RKO (cell line): Measurements from ENCODE around the gene RCE1.
"Not testable (repeated sequence)": the region's sequence is repeated elsewhere in the genome, so short reads cannot be mapped to it uniquely, and the experiment has no call there.

ENCODE experiments used
- DNase-seq: peaks from one replicate; pipeline ENCODE4 v3.0.0-alpha.2; 2016; ENCODE audit warnings: low spot score

Gene RCE1, protein sequence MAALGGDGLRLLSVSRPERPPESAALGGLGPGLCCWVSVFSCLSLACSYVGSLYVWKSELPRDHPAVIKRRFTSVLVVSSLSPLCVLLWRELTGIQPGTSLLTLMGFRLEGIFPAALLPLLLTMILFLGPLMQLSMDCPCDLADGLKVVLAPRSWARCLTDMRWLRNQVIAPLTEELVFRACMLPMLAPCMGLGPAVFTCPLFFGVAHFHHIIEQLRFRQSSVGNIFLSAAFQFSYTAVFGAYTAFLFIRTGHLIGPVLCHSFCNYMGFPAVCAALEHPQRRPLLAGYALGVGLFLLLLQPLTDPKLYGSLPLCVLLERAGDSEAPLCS

GRCh38 chr11:66842896-66843775 is at the start of gene RCE1:
TSS of gene RCE1 (plus strand) at chr11:66843441. CDS start at chr11:66843456, 15 bp downstream.
- DNase-seq: peak; percentile 89

DNA sequence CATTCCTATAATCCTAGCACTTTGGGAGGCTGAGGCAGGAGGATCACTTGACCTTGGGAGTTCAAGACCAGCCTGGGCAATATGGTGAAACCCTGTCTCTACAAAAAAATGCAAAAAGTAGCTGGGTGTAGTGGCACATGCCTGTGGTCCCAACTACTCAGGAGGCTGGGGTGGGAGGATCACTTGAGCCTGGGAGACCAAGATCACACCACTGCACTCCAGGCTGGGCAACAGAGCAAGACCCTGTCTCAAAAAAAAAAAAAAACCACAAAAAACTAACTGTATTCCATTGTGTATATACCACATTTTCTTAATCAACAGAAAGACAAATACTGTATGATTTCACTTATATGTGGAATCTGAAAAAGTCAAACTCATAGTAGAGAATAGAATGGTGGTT is 43.4 kb upstream of the RCE1 start:
- not testable (repeated sequence) for DNase-seq

GRCh38 chr11:66800720-66801428 is 42.4 kb upstream of the RCE1 start:
- no peak for DNase-seq

DNA sequence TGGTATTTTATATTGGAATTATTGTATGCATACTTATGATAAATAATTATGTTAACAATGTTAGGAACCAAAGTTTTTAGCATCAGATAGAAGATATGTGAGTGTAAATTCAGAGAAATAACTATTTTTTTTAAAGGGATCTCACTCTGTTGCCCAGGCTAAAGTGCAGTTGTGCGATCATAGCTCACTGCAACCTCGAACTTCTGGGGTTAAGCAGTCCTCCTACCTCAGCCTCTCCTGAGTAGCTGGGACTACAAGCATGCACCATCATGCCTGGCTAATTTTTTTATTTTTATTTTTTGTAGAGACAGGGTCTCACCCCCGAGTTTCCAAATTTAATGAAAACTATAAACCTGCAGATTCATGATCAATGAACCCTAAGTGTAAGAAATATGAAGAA is 33.6 kb upstream of the RCE1 start:
- DNase-seq: no peak

- no peak for DNase-seq
These were observed 32.6 kb upstream of the RCE1 start for GRCh38 chr11:66810576-66811185.

DNA sequence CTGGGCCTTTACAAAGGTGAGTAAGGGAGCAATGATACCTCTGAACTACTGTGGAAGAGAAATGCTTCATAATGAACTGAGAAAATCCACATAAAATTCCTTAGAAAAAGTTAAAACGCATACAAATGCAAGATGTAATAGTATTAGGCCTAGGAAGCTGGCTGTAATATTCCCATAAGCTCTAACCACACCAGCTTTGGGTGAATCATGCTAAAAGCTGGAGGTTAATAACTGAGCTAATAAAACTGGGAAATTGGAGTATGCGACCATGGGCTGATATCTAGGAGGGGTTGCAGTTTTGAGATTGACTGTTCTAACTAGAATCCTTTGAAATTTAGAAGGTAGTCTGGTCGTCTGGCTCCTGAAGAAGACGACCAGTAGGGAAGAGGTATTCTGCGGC is 28.6 kb upstream of the RCE1 start:
- DNase-seq: no peak

DNA sequence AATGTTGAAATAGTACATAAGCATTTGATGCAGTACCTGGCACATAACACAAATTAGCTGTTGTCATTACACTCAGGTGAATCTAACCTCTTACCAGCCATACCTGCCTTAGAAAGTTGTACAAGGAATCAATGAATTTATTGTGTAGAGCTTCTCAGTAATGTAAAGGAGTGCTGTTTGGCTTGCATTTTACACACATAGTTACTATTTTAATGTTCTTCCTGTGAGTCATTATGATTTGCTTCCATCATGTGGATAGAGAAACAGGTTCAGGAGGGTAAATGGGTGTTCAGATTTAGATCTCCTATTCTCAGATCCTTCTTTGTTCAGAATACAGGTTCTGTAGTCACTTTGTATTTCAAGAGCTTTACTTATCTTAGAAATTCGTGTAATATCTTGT is 27.6 kb upstream of the RCE1 start:
- DNase-seq: peak; percentile 27

DNA sequence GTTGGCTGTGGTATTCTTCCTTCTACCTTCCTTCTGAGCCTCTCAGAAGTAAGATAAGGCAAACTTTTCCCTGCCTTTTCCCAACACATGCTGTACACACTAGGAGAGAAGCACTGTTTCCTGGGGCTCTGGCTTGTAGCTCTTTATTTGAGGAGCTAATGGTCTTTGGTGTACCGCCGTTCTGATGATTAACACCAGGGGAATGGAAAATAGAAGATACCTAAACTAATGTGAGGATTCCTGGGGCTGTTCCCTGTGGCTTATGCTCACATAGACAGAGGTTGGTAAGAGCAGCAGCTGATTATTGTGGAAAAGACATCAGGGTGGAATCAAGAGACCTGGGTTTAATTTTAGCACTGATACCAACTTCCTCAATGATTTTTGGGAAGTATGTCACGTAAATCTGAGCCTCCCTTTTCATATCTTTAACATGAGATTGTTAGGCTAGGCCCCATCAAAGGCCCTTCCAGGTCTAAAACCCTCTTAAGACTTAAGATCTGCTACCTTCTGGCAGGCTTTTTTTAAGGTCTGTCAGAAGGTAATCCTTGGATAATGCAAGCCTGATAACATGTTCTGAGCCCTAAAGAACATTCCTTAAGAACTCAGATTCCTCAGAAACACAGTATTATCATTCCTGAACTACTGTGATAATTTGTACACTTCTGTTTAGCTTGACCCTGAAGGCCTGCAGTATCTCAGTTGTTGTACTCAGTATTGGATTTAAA is 24.8 kb upstream of the RCE1 start:
- DNase-seq: no peak

DNA sequence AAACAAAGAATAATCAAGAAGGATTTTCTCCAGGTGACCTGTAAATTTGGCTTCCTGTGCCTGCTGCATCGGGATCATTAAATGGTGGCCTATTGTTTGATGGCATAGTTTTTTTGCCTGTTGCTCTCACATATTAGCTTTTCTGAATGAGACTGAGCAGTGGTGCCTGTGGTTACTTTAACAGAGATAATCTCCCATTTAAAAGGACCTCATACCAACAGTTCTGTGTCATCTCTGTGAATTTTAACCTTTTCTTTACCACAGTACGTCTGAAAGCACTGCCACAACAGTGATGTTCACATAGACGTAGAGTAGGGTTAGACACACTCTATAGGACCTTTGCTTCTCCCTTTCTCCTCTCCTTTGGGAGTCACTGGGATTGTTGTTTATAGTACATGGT is 22.9 kb upstream of the RCE1 start:
- DNase-seq: no peak

GRCh38 chr11:66820901-66821300 is 22.3 kb upstream of the RCE1 start:
- DNase-seq: no peak

DNA sequence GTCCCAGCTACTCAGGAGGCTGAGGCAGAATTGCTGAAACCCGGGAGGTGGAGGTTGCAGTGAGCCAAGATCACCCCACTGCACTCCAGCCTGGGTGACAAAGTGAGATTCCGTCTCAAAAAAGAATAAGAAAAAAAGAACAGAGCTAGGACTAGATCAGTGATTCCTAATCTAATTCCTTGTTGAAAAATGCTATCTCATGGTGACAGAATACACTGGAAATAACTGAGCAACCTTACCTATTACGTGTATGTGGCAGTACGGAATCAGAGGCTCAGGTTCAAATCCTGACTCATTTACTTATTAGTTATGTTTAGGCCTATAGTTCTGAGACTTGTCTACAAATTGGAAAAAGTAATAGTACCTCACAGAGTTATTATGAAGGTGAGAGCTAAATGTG is 19.5 kb upstream of the RCE1 start:
- DNase-seq: no peak

DNA sequence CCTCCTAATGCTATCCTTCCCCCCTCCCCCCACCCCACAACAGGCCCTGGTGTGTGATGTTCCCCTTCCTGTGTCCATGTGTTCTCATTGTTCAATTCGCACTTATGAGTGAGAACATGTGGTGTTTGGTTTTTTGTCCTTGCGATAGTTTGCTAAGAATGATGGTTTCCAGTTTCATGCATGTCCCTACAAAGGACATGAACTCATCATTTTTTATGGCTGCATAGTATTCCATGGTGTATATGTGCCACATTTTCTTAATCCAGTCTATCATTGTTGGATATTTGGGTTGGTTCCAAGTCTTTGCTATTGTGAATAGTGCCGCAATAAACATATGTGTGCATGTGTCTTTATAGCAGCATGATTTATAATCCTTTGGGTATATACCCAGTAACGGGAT is 18.7 kb upstream of the RCE1 start:
- DNase-seq: not testable (repeated sequence)

DNA sequence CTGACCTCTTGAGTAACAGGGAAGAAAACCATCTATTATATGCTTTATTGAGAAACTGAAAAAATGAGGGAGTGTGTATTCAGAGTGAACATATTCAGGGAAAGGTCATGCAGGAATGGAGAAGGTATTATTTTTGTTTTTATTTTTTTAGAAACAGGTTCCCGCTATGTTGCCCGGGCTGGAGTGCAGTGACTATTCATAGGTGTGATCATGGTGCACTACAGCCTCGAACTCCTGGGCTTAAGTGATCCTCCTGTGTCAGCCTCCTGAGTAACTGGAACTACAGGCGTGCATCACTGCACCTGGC is 8.7 kb upstream of the RCE1 start:
- no peak for DNase-seq

- DNase-seq: no peak
These were observed 8.3 kb upstream of the RCE1 start for GRCh38 chr11:66834943-66835342.

GRCh38 chr11:66835768-66836405 is 7.4 kb upstream of the RCE1 start:
- DNase-seq: no peak

DNA sequence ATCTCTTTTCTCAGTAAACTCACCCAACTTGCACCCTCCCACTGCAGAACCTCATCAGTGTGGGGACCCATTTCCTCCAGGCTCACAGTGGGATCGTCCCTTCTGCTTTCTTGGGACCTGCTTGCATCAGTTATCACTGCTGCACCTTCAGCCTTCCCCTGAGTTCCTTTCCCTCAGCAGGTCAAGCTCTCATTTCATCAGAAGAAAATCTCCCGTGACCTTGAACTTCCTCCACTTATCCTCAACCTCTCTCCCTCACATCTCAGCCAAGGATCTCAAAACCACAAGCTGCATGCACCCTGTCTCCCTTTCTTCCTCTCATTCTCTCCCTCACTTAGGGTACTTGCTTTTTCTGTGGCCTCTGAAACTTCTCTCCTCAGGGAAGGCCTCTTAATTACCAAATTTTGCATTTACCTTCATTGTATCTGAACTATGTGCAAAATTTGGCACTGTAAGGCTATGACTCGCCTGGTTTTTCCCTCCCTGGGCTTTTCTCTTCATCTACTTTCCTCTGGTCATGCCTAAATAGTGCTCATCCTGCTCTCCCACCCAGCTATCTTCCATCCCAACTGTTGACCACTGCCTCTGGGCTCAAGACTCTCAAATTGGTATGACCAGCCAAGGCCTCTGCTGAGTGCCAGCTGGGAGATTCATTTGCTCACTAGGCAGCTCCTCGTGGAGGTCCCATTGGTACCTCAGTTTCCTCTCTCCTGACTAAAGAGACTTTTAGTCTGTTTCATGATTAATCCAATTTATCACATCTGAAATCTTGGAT is 2.7 kb upstream of the RCE1 start:
- DNase-seq: no peak

DNA sequence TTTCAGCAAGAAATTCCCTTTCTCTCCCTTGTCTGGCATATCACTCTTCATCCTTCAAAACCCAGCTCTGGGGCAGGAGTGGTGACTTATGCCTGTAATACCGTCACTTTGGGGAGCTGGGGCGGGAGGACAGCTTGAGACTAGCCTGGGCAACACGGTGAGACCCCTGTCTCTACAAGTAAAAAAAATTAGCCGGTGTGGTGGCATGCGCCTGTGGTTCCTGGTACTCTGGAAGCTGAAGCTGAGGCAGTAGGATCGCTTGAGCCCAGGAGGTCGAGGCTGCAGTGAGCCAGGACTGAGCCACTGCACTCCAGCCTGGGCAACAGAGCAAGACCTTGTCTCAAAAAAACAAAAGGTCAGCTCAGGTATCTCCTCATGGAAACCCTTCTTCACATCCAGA is 1.4 kb upstream of the RCE1 start:
- DNase-seq: no peak

- DNase-seq: no peak
These were observed 743 bp upstream of the RCE1 start for GRCh38 chr11:66842501-66842895.

- DNase-seq: no peak
These were observed 695 bp downstream of the RCE1 start for GRCh38 chr11:66843776-66844495.
